ENCODE measurements around the gene PUS1.

Gene PUS1

DNA sequence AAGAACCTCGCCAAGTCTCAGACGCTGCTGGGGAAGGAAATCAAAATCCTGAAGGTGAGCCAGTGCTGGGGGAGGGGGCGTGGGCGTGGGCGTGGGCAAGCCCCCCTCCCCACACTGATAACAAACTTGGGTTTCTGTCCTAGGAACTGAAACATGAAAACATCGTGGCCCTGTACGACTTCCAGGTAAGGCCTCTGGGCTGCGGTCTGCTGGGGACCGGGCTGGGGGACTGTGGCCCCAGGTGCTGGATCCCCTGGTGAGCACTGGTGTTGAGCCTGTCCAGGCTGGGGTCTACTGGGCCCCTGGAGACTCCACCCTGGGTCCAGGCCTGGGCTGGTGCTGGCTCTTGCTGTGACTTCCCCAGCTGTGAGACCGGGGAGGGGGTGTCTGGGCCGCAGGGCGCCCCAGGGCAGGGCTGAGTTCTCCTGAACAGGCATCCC is 33.4 kb upstream of the PUS1 start:
- Histone ChIP-seq H3K4me3 (peak overlapping the region; percentile 82 to 91), H3K27ac (peak overlapping the region; percentile 95 to 98), H3K36me3 (peaks cover 0 to 36% (median 26%) of the 10 kb centered on the region in 3 donors), H3K9me3 (no peaks in the 10 kb centered on the region), H3K4me1 (peaks cover 0 to 44% (median 20%) of the 10 kb centered on the region in 4 donors), H3K27me3 (no peaks in the 10 kb centered on the region)
- DNase-seq, result no peak
- intact Hi-C loops (cut with DNase I; ENCODE audit: low total_unique reads), result loop anchor here (2.0 to 5.0 kb wide), 2 partner anchors 33 to 52 kb away; partner anchors contain the start of genes EP400 and PUS1
- TF ChIP-seq, protein P1, sequence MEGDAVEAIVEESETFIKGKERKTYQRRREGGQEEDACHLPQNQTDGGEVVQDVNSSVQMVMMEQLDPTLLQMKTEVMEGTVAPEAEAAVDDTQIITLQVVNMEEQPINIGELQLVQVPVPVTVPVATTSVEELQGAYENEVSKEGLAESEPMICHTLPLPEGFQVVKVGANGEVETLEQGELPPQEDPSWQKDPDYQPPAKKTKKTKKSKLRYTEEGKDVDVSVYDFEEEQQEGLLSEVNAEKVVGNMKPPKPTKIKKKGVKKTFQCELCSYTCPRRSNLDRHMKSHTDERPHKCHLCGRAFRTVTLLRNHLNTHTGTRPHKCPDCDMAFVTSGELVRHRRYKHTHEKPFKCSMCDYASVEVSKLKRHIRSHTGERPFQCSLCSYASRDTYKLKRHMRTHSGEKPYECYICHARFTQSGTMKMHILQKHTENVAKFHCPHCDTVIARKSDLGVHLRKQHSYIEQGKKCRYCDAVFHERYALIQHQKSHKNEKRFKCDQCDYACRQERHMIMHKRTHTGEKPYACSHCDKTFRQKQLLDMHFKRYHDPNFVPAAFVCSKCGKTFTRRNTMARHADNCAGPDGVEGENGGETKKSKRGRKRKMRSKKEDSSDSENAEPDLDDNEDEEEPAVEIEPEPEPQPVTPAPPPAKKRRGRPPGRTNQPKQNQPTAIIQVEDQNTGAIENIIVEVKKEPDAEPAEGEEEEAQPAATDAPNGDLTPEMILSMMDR (IDR thresholded peaks at IDR 0.05), result no peak

DNA sequence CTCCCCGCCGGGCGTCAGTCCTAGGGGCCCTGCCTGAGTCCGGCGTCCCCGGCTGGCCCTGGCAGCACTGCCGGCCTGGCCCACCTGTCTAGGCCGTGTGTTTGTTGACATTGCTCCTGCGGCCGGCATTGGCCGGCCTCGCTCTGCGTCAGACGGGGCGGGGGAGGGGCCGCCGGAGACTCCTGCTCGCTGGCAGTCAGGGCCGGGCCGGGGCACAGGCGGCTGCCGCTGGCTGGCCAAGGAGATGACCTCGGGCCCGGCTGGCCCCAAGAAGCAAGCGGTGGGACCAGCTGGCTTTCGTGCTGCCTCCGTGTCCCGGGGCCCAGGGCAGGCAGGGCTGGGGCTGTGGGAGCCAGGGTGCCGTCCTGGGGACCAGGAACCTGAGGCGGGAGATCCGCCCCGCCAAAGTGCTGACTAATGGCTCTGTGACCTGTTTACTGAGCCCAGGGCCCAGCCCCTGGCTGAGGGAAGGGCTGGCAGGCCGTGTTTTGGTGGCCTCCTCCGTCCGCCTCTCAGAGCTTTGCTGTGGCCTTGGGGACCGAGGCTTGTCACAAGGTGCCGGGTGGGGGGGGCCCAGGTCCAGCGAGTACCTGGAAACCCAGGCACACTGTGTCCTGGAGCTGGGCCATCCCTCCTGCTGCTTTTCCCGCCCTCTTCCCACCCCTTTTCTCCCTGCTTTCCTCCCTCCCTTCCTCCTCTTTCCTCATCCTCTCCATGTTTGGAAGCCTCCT is 32.8 kb upstream of the PUS1 start:
- intact Hi-C loops (cut with DNase I; ENCODE audit: low total_unique reads), result loop anchor here (2.0 to 5.0 kb wide), 2 partner anchors 33 to 51 kb away; partner anchors contain the start of genes EP400 and PUS1
- peaks cover 0 to 48% (median 24%) of the 10 kb centered on the region in 4 donors for H3K4me1 ChIP-seq

DNA sequence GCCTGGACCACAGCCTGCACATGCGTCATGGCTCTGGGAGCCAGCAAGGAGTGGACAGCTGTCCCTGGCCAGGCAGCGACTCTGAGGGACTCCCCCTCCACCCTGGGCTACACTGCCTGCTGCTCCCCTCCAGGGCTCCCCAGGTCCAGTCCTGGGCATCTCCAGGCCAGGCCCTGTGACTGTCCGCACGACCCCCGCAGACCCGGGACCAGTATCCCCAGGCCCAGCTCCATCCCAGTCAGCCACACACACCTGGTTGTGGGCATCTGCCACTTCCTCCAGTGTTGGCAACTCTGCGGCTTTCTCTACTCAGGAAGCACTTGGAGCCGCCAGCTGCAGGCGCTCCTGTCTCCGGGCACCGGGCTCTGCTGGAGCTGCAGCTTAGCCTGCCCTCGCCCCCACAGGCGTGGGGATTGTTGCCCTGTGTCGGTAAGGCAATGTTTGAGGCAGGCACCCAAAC is 32.2 kb upstream of the PUS1 start:
- Histone ChIP-seq H3K9me3 (no peaks in the 10 kb centered on the region), H3K27ac (peak overlapping the region; percentile 95 to 98), H3K36me3 (peaks cover 0 to 37% (median 30%) of the 10 kb centered on the region in 3 donors), H3K4me1 (peaks cover 0 to 54% (median 28%) of the 10 kb centered on the region in 4 donors), H3K4me3 (peak overlapping the region; percentile 82 to 91), H3K27me3 (no peaks in the 10 kb centered on the region)
- no peak for DNase-seq
- intact Hi-C loops (cut with DNase I; ENCODE audit: low total_unique reads), result loop anchor here (2.0 to 5.0 kb wide), 2 partner anchors 32 to 50 kb away; partner anchors contain the start of genes EP400 and PUS1
- TF ChIP-seq, protein P1 (IDR thresholded peaks at IDR 0.05), result no peak

More for the DNA sequence above, 32.8 kb upstream of the PUS1 start:
- peak; percentile 94 to 98 for DNase-seq
- peak overlapping the region; percentile 95 to 98 for H3K27ac ChIP-seq
- H3K9me3 ChIP-seq, result no peaks in the 10 kb centered on the region
- peak overlapping the region; percentile 82 to 91 for H3K4me3 ChIP-seq
- peaks cover 0 to 37% (median 30%) of the 10 kb centered on the region in 3 donors for H3K36me3 ChIP-seq
- H3K27me3 ChIP-seq, result no peaks in the 10 kb centered on the region
- TF ChIP-seq, protein P1 (IDR thresholded peaks at IDR 0.05), result no peak

DNA sequence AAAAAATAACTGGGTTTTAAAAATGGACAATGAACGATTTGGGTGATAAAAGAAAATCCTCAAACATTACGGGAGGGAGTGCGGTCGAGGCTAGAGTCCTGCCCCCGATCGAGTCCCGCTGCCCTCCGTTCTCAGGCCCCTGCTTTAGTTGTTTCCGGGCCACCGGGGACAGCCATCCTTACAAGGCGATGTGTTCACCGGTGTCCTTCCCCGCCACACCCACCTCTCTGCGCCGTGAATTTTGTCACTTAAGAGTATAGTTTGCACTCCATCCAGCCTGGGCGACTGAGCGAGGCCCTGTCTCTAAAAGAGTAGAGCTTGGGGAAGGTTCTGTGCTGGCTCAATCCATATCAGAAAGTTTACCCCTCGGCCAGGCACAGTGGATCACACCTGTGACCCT is 31.8 kb upstream of the PUS1 start:
- Histone ChIP-seq H3K9me3 (no peaks in the 10 kb centered on the region), H3K4me3 (peak overlapping the region; percentile 82 to 91), H3K27ac (peak overlapping the region; percentile 95 to 98), H3K27me3 (no peaks in the 10 kb centered on the region), H3K36me3 (peaks cover 0 to 37% (median 30%) of the 10 kb centered on the region in 3 donors), H3K4me1 (peaks cover 0 to 59% (median 32%) of the 10 kb centered on the region in 4 donors)
- TF ChIP-seq, protein P1 (IDR thresholded peaks at IDR 0.05), result no peak
- intact Hi-C loops (cut with DNase I; ENCODE audit: low total_unique reads), result loop anchor here (2.0 to 5.0 kb wide), 2 partner anchors 32 to 50 kb away; partner anchors contain the start of genes EP400 and PUS1
- no peak for DNase-seq

DNA sequence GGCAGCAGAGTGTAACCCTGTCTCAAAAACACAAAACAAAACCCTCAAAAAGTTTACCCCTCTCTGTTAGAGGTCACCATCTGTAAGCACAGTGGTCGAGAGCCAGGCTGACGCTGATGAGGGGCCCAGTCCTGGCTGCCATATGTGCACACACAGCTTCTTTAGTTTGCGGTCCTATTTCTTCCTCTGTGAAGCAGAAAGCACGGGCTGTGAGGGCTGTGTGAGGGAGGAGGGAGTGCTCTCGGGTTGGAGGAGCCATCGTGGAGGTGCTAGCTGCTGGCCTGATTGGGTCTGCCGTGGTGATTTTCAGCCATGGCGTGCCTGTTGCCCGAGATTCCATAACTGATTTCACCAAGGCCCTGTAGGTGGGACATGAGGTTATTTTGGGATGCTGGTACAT is 31.2 kb upstream of the PUS1 start:
- Histone ChIP-seq H3K9me3 (no peaks in the 10 kb centered on the region), H3K4me1 (peaks cover 0 to 65% (median 38%) of the 10 kb centered on the region in 4 donors), H3K27me3 (no peaks in the 10 kb centered on the region), H3K27ac (peak overlapping the region in 1 of 2 donors; percentile 98), H3K36me3 (peaks cover 0 to 40% (median 30%) of the 10 kb centered on the region in 3 donors), H3K4me3 (no peak overlapping the region)
- TF ChIP-seq, protein P1 (IDR thresholded peaks at IDR 0.05), result no peak
- intact Hi-C loops (cut with DNase I; ENCODE audit: low total_unique reads), result loop anchor here (2.0 to 5.0 kb wide), 2 partner anchors 31 to 49 kb away; partner anchors contain the start of genes EP400 and PUS1
- no peak for DNase-seq

Data from tibial artery (tissue), 4 donors.